ENCODE results near the gene KCNMA1.

KCNMA1 gene

DNA sequence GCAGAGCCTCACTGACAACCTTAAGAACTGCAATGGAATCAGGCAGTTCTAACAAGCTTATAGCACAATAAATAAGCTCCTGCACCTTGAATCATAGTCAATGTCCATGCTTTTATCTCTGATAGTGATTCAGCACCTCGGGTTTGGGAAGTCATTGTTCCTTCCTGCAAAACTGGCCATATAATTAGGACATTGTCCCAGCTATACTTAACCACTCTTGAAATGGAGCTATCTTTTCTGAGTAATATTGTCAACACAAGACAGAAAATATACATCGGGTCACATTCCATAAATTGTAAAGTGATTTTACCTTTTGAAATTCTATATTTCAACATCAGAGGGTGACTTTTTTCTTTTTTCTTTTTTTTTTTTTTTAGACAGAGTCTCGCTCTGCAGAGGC lies 682.8 kb downstream of the KCNMA1 start:
- H3K36me3 ChIP-seq (ENCODE audit: control insufficient read depth, insufficient read depth, low read length), result no peaks in the 10 kb centered on the region
- H3K27me3 ChIP-seq (ENCODE audit: control insufficient read depth, insufficient read depth, low read length), result no peaks in the 10 kb centered on the region
- H3K4me1 ChIP-seq (ENCODE audit: control insufficient read depth, insufficient read depth, low read length), result no peaks in the 10 kb centered on the region
- no peak overlapping the region for H3K4me3 ChIP-seq (ENCODE audit: low read length)
- no peak overlapping the region for H3K9ac ChIP-seq (ENCODE audit: low read length)
- H3K27ac ChIP-seq (ENCODE audit: low read depth, low read length), result no peak overlapping the region

DNA sequence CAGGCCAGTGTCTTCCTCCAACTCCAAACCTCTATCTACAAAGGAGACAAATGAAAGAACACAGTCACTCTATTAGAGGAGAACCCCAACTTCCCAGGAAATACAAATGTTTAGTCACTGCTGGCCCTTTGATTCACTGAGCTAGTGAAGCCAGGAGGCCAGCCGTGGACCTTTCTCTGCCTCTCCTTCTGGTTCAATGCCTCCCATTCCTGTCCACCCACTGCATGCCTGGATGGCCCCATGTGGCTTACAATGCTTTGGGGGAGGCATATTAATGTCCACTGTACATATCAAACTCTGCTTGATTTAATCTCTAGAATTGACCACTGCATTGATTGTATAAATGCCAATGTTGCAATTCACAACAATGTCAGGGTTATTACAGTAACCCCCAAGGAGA lies 687.3 kb downstream of the KCNMA1 start:
- no peak overlapping the region for H3K27ac ChIP-seq (ENCODE audit: low read depth, low read length)
- no peak overlapping the region for H3K4me3 ChIP-seq (ENCODE audit: low read length)
- H3K9ac ChIP-seq (ENCODE audit: low read length), result no peak overlapping the region
- H3K27me3 ChIP-seq (ENCODE audit: control insufficient read depth, insufficient read depth, low read length), result no peaks in the 10 kb centered on the region
- H3K36me3 ChIP-seq (ENCODE audit: control insufficient read depth, insufficient read depth, low read length), result peaks cover 6% of the 10 kb centered on the region
- no peaks in the 10 kb centered on the region for H3K4me1 ChIP-seq (ENCODE audit: control insufficient read depth, insufficient read depth, low read length)

DNA sequence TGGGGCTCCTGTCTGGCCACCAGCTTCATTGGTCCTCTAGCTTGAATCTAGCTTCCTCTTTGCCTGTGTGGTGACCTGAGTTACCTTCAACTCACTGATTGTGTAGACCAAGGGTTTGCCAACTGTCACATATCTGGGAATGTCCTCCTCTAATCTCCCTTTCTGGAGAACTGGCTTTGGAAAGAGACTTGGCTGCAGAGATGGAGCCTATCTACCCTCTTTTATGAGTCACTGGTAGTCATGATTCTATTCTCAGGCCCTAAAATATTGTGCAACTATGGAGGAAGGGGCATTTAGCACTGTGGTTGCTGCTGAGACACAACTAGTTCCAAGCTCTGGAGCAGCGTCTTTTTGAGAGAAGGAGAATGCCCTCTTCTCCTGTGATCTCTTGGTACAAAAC lies 691.3 kb downstream of the KCNMA1 start:
- Histone ChIP-seq H3K9ac (ENCODE audit: low read length) (no peak overlapping the region), H3K27ac (ENCODE audit: low read depth, low read length) (no peak overlapping the region), H3K4me1 (ENCODE audit: control insufficient read depth, insufficient read depth, low read length) (no peaks in the 10 kb centered on the region), H3K4me3 (ENCODE audit: low read length) (no peak overlapping the region), H3K27me3 (ENCODE audit: control insufficient read depth, insufficient read depth, low read length) (no peaks in the 10 kb centered on the region), H3K36me3 (ENCODE audit: control insufficient read depth, insufficient read depth, low read length) (peaks cover 14% of the 10 kb centered on the region)

DNA sequence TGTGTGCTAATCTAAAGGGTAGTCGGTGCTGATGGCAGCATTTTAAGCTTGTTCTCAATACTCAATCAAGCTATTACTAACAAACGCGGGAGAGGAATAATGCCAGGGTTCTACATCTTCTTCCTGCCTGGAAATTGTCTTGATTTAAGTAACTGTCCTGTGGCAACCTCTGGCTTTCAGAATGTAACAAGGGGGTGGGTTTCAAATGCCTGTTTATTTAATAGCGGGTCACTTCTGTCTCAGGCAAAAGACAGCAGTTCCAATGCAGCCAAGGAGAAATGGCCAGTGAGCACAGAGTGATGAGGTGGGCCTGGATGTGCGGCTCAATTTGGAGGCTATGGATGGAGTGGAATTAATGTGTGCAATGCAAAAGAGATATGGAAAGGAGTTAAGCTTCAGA lies 692.4 kb downstream of the KCNMA1 start:
- no peaks in the 10 kb centered on the region for H3K4me1 ChIP-seq (ENCODE audit: control insufficient read depth, insufficient read depth, low read length)
- H3K27ac ChIP-seq (ENCODE audit: low read depth, low read length), result no peak overlapping the region
- H3K27me3 ChIP-seq (ENCODE audit: control insufficient read depth, insufficient read depth, low read length), result no peaks in the 10 kb centered on the region
- no peak overlapping the region for H3K4me3 ChIP-seq (ENCODE audit: low read length)
- H3K9ac ChIP-seq (ENCODE audit: low read length), result no peak overlapping the region
- H3K36me3 ChIP-seq (ENCODE audit: control insufficient read depth, insufficient read depth, low read length), result peaks cover 14% of the 10 kb centered on the region

DNA sequence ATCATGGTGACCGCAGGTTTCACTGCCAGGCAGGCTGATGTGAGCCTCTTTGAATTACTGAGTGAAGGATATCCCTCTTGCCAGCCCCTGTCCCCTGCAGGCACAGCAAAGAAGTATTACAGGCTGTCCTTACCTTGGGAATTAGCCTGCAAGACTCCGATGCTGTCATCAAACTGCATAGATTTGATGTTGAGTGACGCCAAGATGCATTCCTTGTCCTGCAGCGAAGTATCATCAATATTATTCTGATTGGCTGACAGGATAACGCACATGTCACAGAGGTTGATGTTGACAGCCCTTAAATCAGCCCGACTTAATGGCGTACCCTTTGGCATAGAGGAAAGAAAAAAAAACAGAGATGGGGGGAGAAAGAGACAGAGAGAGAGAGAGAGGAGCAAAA lies 693.0 kb downstream of the KCNMA1 start:
- Histone ChIP-seq H3K9ac (ENCODE audit: low read length) (no peak overlapping the region), H3K36me3 (ENCODE audit: control insufficient read depth, insufficient read depth, low read length) (peaks cover 14% of the 10 kb centered on the region), H3K27ac (ENCODE audit: low read depth, low read length) (no peak overlapping the region), H3K27me3 (ENCODE audit: control insufficient read depth, insufficient read depth, low read length) (no peaks in the 10 kb centered on the region), H3K4me1 (ENCODE audit: control insufficient read depth, insufficient read depth, low read length) (peaks cover 5% of the 10 kb centered on the region), H3K4me3 (ENCODE audit: low read length) (no peak overlapping the region)

DNA sequence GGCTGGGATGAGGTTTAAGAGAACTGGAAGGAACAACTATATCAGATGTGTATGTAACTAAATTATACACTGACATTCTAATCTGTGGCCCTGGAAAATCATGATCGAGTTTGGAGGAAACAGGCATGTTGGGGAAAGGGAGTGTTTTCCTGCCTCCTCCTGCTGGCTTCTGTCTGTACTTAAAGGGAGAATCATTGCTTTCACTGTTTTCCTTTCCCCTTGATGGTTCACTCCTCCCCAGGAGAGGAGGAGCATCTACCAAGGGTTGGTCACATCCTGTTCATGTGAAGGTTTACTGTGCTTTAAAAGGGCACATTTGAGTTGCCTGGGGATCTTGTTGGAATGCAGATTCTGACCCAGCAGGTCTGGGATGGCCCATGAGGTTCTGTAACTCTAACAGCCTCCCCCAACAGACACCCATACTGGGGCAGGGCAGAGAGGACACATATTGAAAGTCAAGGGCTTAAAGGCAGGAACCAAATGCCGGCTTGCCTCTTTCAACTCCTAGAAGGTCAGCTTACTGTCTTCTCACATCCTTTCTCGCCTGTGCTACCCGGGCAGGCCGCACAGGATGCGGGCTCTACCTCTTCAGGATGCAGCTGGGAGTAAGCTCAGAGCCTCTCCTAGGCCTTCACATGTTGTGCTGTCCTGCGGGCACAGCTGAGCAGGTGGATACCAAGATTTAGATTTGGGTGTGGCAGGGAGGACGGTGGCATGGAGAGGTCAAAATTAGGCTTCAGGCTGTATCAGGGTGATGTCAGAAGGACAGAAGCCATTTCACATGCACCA lies 694.8 kb downstream of the KCNMA1 start:
- H3K4me3 ChIP-seq (ENCODE audit: low read length), result no peak overlapping the region
- peaks cover 16% of the 10 kb centered on the region for H3K4me1 ChIP-seq (ENCODE audit: control insufficient read depth, insufficient read depth, low read length)
- H3K27me3 ChIP-seq (ENCODE audit: control insufficient read depth, insufficient read depth, low read length), result no peaks in the 10 kb centered on the region
- H3K27ac ChIP-seq (ENCODE audit: low read depth, low read length), result no peak overlapping the region
- H3K9ac ChIP-seq (ENCODE audit: low read length), result no peak overlapping the region
- H3K36me3 ChIP-seq (ENCODE audit: control insufficient read depth, insufficient read depth, low read length), result peaks cover 14% of the 10 kb centered on the region

DNA sequence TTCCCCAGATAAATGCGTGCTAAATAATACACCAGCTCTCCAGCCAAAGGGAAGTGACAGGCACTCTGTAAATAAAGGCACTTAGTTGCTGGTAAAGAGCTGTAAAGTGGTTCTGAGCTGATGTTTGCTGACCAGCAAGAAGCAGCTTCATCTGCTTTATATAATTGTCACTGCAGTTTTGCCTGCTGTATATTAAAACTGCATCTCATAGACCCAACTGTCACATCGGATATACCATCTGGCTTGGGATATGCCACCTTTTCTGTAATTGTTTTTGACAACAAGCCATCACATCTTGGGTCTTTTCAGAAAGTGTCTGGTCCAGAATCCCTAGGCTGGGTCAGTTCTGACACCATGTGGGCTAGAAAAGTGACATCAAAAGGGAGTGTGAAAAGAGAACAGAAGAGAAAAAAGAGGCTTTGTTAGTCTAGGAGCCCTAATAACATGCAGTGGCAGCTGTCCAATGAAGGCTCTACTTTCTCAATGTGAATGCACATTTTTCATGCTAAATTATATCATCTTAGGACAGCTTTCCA lies 697.6 kb downstream of the KCNMA1 start:
- Histone ChIP-seq H3K4me1 (ENCODE audit: control insufficient read depth, insufficient read depth, low read length) (peaks cover 29% of the 10 kb centered on the region), H3K4me3 (ENCODE audit: low read length) (no peak overlapping the region), H3K9ac (ENCODE audit: low read length) (no peak overlapping the region), H3K27me3 (ENCODE audit: control insufficient read depth, insufficient read depth, low read length) (no peaks in the 10 kb centered on the region), H3K36me3 (ENCODE audit: control insufficient read depth, insufficient read depth, low read length) (peaks cover 8% of the 10 kb centered on the region), H3K27ac (ENCODE audit: low read depth, low read length) (no peak overlapping the region)

DNA sequence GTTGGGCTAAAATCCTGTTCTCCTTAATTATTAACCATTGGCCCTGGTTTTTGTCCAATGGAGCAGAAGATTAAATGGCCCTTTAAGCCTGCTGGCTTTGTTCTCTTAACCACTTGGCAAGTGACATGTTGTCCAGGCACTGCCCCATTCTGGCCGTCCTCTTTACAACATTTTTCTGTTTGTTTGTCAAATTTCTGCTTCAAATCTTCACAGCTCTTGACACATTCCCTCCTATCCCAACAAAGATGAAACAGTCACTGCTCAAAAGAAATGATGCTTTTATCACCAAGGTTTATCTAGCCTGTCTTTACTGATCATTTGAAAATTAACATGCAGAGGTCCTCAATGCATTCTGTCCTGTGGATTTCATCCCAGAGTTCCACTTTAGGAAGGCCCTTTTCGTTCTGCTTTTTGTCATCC lies 700.4 kb downstream of the KCNMA1 start:
- Histone ChIP-seq H3K36me3 (ENCODE audit: control insufficient read depth, insufficient read depth, low read length) (no peaks in the 10 kb centered on the region), H3K27ac (ENCODE audit: low read depth, low read length) (peak overlapping the region; percentile 27), H3K4me3 (ENCODE audit: low read length) (no peak overlapping the region), H3K4me1 (ENCODE audit: control insufficient read depth, insufficient read depth, low read length) (peaks cover 29% of the 10 kb centered on the region), H3K9ac (ENCODE audit: low read length) (no peak overlapping the region), H3K27me3 (ENCODE audit: control insufficient read depth, insufficient read depth, low read length) (no peaks in the 10 kb centered on the region)

DNA sequence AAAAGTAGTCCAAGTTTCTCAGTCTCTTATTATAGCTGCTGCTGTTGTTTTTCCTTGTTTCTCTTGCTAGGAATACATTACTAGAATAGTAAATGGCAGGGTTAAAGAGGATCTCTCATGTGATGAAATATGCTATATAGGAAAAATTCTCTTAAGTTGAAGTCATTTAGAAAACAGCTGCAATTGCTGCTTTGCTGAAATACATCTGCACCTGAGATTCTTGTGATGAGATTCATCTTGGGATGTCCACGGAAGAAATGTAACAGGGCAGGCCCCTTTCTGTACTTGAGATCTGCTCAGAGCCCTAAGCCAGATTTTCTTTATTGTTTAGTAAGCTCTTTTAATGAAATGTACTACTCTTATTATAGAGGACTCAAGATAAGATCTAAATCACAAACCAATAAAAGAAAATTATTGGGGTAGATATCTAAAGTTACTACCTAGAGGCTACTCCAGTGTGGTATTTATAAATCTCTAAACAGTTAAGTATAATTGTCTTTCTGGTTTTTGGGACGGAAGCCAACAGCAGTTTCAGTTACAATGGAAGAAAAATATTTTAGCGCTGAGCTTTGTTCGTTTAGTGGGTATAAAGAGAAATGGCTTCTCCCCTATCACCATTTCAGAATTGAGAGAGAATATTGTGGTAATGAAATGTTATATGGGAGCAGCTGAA lies 701.5 kb downstream of the KCNMA1 start:
- Histone ChIP-seq H3K36me3 (ENCODE audit: control insufficient read depth, insufficient read depth, low read length) (no peaks in the 10 kb centered on the region), H3K4me3 (ENCODE audit: low read length) (no peak overlapping the region), H3K27ac (ENCODE audit: low read depth, low read length) (peak overlapping the region; percentile 18), H3K27me3 (ENCODE audit: control insufficient read depth, insufficient read depth, low read length) (no peaks in the 10 kb centered on the region), H3K9ac (ENCODE audit: low read length) (no peak overlapping the region), H3K4me1 (ENCODE audit: control insufficient read depth, insufficient read depth, low read length) (peaks cover 29% of the 10 kb centered on the region)

DNA sequence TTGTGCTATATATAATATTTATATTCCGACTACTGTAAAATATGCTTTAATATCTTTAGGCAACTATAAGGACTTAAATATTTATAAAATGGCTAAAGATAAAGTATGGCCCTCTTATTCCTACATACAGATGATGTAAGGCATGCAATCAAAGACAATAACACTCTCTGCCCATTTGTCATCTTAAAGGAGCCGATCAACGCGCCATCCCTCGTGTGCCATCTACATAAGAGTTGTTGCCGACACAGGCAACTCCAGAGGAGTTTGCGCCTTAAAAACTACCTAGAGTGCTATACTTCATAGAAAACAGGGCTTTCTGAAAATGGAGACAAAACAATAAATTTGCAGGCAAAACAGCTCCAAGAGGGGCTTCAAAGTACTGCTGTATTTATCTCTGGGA lies 709.0 kb downstream of the KCNMA1 start:
- H3K36me3 ChIP-seq (ENCODE audit: control insufficient read depth, insufficient read depth, low read length), result no peaks in the 10 kb centered on the region
- no peaks in the 10 kb centered on the region for H3K4me1 ChIP-seq (ENCODE audit: control insufficient read depth, insufficient read depth, low read length)
- no peak overlapping the region for H3K27ac ChIP-seq (ENCODE audit: low read depth, low read length)
- H3K4me3 ChIP-seq (ENCODE audit: low read length), result no peak overlapping the region
- H3K9ac ChIP-seq (ENCODE audit: low read length), result no peak overlapping the region
- no peaks in the 10 kb centered on the region for H3K27me3 ChIP-seq (ENCODE audit: control insufficient read depth, insufficient read depth, low read length)

DNA sequence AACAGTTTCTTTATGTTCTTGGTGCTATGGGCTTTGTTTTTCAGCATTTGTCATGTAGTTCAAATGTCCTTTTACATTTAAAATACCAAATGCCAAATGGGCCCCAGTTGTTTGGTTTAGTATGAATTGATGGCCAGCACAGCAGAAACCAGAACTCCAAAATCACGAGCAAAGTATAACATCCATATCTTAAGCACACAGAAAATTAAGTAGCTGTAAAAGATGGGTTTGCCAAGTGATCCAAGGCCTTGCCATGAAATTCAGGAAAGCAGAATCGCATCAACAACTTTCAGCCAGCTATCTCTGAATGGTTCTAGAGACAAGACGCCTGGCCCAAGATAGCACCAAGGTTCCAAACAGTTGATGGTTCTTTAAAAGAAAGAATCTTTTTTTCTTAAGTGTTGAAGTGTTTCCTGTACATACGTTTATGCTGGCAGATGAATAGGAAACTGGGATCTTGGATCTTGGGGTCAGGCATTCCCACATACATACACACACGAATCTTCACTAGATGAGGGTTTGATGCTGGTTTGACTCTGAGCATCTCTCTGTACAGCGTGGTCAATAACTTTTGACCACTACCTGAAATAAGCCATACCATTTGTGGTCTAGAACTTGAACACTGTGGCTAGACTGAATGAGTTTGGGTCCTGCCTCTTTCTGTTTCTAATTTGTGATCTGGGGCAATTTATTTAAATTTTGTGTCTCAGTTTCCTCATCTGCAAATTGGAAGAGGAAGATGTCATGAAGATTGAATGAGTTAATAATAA lies 711.8 kb downstream of the KCNMA1 start:
- no peaks in the 10 kb centered on the region for H3K27me3 ChIP-seq (ENCODE audit: control insufficient read depth, insufficient read depth, low read length)
- peaks cover 20% of the 10 kb centered on the region for H3K4me1 ChIP-seq (ENCODE audit: control insufficient read depth, insufficient read depth, low read length)
- H3K9ac ChIP-seq (ENCODE audit: low read length), result no peak overlapping the region
- no peak overlapping the region for H3K4me3 ChIP-seq (ENCODE audit: low read length)
- H3K27ac ChIP-seq (ENCODE audit: low read depth, low read length), result no peak overlapping the region
- H3K36me3 ChIP-seq (ENCODE audit: control insufficient read depth, insufficient read depth, low read length), result no peaks in the 10 kb centered on the region

DNA sequence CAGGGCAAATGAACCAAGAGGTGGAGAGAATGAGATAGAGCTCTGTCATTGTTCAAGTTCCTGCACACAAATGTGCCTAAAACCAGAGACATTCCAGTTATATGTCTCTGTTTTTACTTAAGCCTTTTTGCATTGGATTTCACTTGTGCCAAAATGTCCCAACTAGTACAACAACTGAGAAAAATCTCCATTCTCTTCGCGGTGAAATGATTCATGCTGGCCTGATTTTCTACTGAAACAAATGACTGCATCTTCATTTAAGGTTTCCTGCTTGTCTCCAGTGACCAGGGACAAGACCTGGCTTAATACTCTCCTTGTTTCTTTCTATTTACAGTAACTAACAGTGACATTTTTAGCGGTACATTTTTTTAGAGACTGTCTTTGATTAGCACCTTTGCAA lies 714.9 kb downstream of the KCNMA1 start:
- H3K4me1 ChIP-seq (ENCODE audit: control insufficient read depth, insufficient read depth, low read length), result peaks cover 28% of the 10 kb centered on the region
- H3K27ac ChIP-seq (ENCODE audit: low read depth, low read length), result peak overlapping the region; percentile 45
- no peaks in the 10 kb centered on the region for H3K36me3 ChIP-seq (ENCODE audit: control insufficient read depth, insufficient read depth, low read length)
- no peak overlapping the region for H3K4me3 ChIP-seq (ENCODE audit: low read length)
- H3K27me3 ChIP-seq (ENCODE audit: control insufficient read depth, insufficient read depth, low read length), result no peaks in the 10 kb centered on the region
- no peak overlapping the region for H3K9ac ChIP-seq (ENCODE audit: low read length)

All from rectal smooth muscle tissue (tissue), 1 donor.